K562 (cell line): Measurements from ENCODE around the gene SLC2A4RG. TPM values are rescaled to one million over a fixed set of nuclear protein-coding genes. Genes with fewer than 3 reads are reported as not detected.

Experiments used
- ATAC-seq: fragments of 200-7000 bp; cut with Tn5 transposase; 3 replicates; pipeline ENCODE4 v1.9.1; 2020; ENCODE audit warnings: moderate library complexity
- BruUV-seq: library from RNA; stranded (reverse); fragments of 400-500 nt; replicated peaks from 2 replicates; lab custom pipeline; 2021; lab: Mats Ljungman, UMichigan
- CTCF ChIA-PET: fragments of 300-600 bp; formaldehyde crosslinking; extraction: SDS; loops from one replicate; lab custom pipeline; 2021; ENCODE audit warnings: low intra/inter-chr PET ratio; lab: Yijun Ruan, JAX
- POLR2A ChIA-PET: fragments of 300-600, 350-650 bp; sonication (Branson Sonifier 250); formaldehyde crosslinking; extraction: SDS; loops from one replicate; lab custom pipeline; 2021; ENCODE audit warnings: antibody characterized with exemption, inconsistent platforms; lab: Yijun Ruan, JAX
- DNase-seq, 4 experiments: peaks; one replicate each; pipeline versions ENCODE4 v3.0.0 to v3.0.0-alpha.2; 2011 to 2018; ENCODE audit warnings: low spot score in 3 of 4, mixed read lengths in 3 of 4; ENCODE audit errors: extremely low read depth in 1 of 4
- FAIRE-seq: peaks from 2 replicates; lab custom pipeline; 2011; peaks lifted over from hg19 to GRCh38; lab: Jason Lieb, UNC
- H2AFZ ChIP-seq: 2 replicates; pipeline ENCODE4 v1.6.0; 2011; ENCODE audit warnings: low read depth, low read length, control low read depth, inconsistent platforms
- H3K27ac ChIP-seq: fragments of 200-600 bp; 3 replicates; pipeline ENCODE4 v1.8.0; 2011; ENCODE audit warnings: low read depth, mild to moderate bottlenecking, control low read depth, inconsistent platforms, low read length, moderate library complexity, mixed read lengths; ENCODE audit errors: extremely low read depth
- H3K27me3 ChIP-seq, 2 experiments: fragments of 300-600 bp in 1 of 2; 2 replicates in 1 of 2; 3 replicates in 1 of 2; pipeline versions ENCODE4 v1.6.0 to v1.8.0; 2011; ENCODE audit warnings: inconsistent platforms in 2 of 2, low read length in 2 of 2, mild to moderate bottlenecking in 1 of 2, mixed read lengths in 1 of 2, moderate library complexity in 1 of 2; ENCODE audit not compliant: control insufficient read depth in 2 of 2, insufficient read depth in 2 of 2
- H3K36me3 ChIP-seq: fragments of 300-600 bp; 3 replicates; pipeline ENCODE4 v1.8.0; 2011; ENCODE audit warnings: mild to moderate bottlenecking, low read length, inconsistent platforms; ENCODE audit not compliant: control insufficient read depth, insufficient read depth
- H3K4me1 ChIP-seq, 2 experiments: fragments of 200-600 bp in 1 of 2; replicated peaks in 1 of 2; 2 replicates in 1 of 2; 3 replicates in 1 of 2; pipeline versions ENCODE4 v1.5.1 to v1.8.0; 2011; ENCODE audit warnings: inconsistent platforms in 2 of 2, low read length in 2 of 2, mild to moderate bottlenecking in 1 of 2, mixed read lengths in 1 of 2, moderate library complexity in 1 of 2; ENCODE audit not compliant: control insufficient read depth in 2 of 2, insufficient read depth in 2 of 2
- H3K4me2 ChIP-seq: 2 replicates; pipeline ENCODE4 v1.6.1; 2011; ENCODE audit warnings: low read length, control low read depth, inconsistent platforms, mixed read lengths; ENCODE audit not compliant: insufficient read depth
- H3K4me3 ChIP-seq: fragments of 200-600 bp; sonication (generic), shearing (Covaris generic); 2 replicates; pipeline ENCODE4 v1.5.1; 2016; ENCODE audit warnings: control low read depth, inconsistent platforms
- H3K79me2 ChIP-seq: fragments of 200-600 bp; 3 replicates; pipeline ENCODE4 v1.8.0; 2011; ENCODE audit warnings: low read length, inconsistent platforms; ENCODE audit not compliant: control insufficient read depth, insufficient read depth
- H3K9ac ChIP-seq, 2 experiments: 2 replicates each; pipeline versions ENCODE4 v1.6.0 to v1.6.1; 2011; ENCODE audit warnings: low read depth in 2 of 2, low read length in 2 of 2, control low read depth in 1 of 2, inconsistent platforms in 1 of 2, mild to moderate bottlenecking in 1 of 2, mixed read lengths in 1 of 2; ENCODE audit not compliant: insufficient read depth in 1 of 2
- H3K9me1 ChIP-seq: one replicate; pipeline ENCODE4 v1.6.0; 2011; ENCODE audit warnings: inconsistent platforms, mild to moderate bottlenecking, low read length, moderate library complexity; ENCODE audit not compliant: control insufficient read depth, insufficient read depth
- H3K9me3 ChIP-seq: replicated peaks from 2 replicates; pipeline ENCODE4 v1.5.1; 2011; ENCODE audit warnings: low read depth, low read length, inconsistent platforms; ENCODE audit not compliant: control insufficient read depth, insufficient read depth
- H4K20me1 ChIP-seq: replicated peaks from 2 replicates; pipeline ENCODE4 v1.6.1; 2011; ENCODE audit warnings: low read length, inconsistent platforms, mixed read lengths; ENCODE audit not compliant: control insufficient read depth, insufficient read depth
- ELF1 ChIP-seq: fragments of 200-800 bp; sonication (Bioruptor generic); IDR thresholded peaks from 2 replicates; pipeline ENCODE4 v1.6.1; 2016; ENCODE audit warnings: missing genetic modification characterization, missing compliant biosample characterization
- GATA2 ChIP-seq: sonication (generic); formaldehyde crosslinking; IDR thresholded peaks from 2 replicates; pipeline ENCODE4 v1.4.0; 2020; ENCODE audit warnings: mild to moderate bottlenecking, missing genetic modification reagents
- HDAC8 ChIP-seq: fragments of 450-650 bp; IDR thresholded peaks from 2 replicates; pipeline ENCODE4 v1.6.1; 2016; ENCODE audit warnings: mild to moderate bottlenecking, missing genetic modification characterization, moderate library complexity, missing compliant biosample characterization
- NFIC ChIP-seq: fragments of 450-650 bp; IDR thresholded peaks from 2 replicates; pipeline ENCODE4 v1.6.1; 2017; ENCODE audit warnings: mild to moderate bottlenecking, inconsistent platforms
- SIN3A ChIP-seq, 2 experiments: fragments of 150-350 bp in 1 of 2; IDR thresholded peaks; 2 replicates each; pipeline ENCODE4 v1.6.1; 2011 to 2016; ENCODE audit warnings: borderline replicate concordance in 2 of 2, low read depth in 2 of 2, low read length in 2 of 2, mild to moderate bottlenecking in 2 of 2, moderate library complexity in 2 of 2; ENCODE audit not compliant: control insufficient read depth in 1 of 2
- WGBS: fragments of 100-300 bp; shearing (Covaris generic); methylation state at CpG from one replicate; pipeline ENCODE4 v1.1.6; 2016; ENCODE audit warnings: low coverage, mixed read lengths; ENCODE audit not compliant: insufficient coverage; ENCODE audit errors: missing lambda C conversion rate; 5-methylcytosine and 5-hydroxymethylcytosine counted together
- in situ Hi-C: fragments of 300-500 bp; cut with MboI; formaldehyde crosslinking; loops from 4 replicates; pipeline ENCODE4 v1.15.0; 2018; ENCODE audit warnings: inconsistent platforms, mixed read lengths
- intact Hi-C: fragments of 100-400 bp; cut with micrococcal nuclease; formaldehyde crosslinking; loops from 2 replicates; pipeline ENCODE4 v1.14.2; 2022
- polyA plus RNA-seq, 8 experiments: library from polyadenylated mRNA; depleted of rRNA in 4 of 8; stranded (reverse) in 5 of 8; unstranded in 3 of 8; fragments of >200 nt; fragmentation: Nextera tagmentation in 2 of 8; fragmentation: Illumina TruSeq in 1 of 8; extraction: Ambion mirVana in 2 of 8; extraction: Trizol in 1 of 8; gene quantifications; 2 replicates each; pipeline versions ENCODE4 v1.2.1 to v1.2.3, GENCODE V29; 2011 to 2014; ENCODE audit warnings: inconsistent platforms in 1 of 8, missing spikeins in 1 of 8
- total RNA-seq, 7 experiments: library from RNA; depleted of rRNA in 6 of 7; stranded (reverse); fragments of >200 nt in 6 of 7; fragmentation: Illumina TruSeq in 2 of 7; extraction: Trizol in 2 of 7; gene quantifications; 2 replicates each; pipeline versions ENCODE4 v1.2.1 to v1.2.3, GENCODE V29; 2011 to 2021; ENCODE audit warnings: low replicate concordance in 1 of 7
- TF ChIP-seq, protein P1 (sequence below): fragments of 200-600 bp; sonication (generic); IDR thresholded peaks from one replicate; pipeline ENCODE4 v1.6.1; 2012; ENCODE audit warnings: mild to moderate bottlenecking, low read depth, low read length, inconsistent platforms
- TF ChIP-seq, protein P2 (sequence below): fragments of 250-450 bp; sonication (Bioruptor Pico); IDR thresholded peaks from 2 replicates; pipeline ENCODE4 v1.4.0; 2020; ENCODE audit warnings: mild to moderate bottlenecking, moderate library complexity

SLC2A4RG gene
- total and polyA plus RNA-seq, 9 of the 15 experiments (the other 6 are each of a cell fraction or from before 2014, with no cell fraction given): 0.34 to 97.3 (median 26.5) TPM

DNA sequence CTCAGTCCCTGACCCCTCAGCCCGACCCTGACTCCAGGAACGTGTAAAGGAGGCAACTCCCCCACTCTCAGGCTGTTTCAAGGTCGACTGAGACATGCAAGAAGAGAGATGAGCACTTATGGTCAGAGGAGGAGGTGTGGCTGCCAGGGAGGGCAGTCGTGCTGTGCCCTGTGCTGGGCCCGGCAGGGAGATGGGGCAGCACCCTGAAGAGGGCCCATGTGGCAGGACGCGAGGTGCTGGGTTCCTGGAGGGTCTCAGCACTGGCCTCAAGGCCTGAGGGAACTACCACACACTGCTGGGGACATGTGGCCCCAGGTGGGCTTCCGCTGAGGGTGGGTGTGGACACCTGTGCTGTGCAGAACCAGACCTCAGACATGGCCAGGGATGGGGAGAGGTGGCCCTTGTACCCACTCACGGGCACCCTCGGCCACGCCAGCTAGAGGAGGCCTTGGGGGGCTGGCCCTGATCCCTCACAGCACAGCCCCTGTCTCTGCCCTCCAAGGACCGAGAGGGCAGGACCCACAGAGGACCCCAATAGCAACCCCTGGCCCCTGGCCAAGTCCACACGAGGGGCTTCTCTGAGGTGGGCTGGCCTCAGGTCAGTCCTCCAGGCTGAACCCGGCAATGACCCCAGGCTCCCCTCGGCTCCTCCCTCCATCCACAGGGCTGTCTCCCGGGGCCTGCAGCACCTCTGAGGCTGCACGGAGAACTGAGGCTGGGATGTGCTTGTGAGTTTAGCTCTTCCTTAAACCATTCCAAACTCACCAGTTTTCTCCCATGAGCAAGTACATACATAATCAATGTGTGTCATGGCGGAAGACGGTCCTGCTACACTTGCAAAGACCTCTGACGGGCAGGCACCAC is 8.7 kb downstream of the SLC2A4RG start:
- no peak for TF ChIP-seq ELF1
- TF ChIP-seq HDAC8 (tag): no peak
- TF ChIP-seq NFIC: peak; percentile 56
- no peak for TF ChIP-seq GATA2 (CRISPR knock-in tag)
- TF ChIP-seq, protein P1, sequence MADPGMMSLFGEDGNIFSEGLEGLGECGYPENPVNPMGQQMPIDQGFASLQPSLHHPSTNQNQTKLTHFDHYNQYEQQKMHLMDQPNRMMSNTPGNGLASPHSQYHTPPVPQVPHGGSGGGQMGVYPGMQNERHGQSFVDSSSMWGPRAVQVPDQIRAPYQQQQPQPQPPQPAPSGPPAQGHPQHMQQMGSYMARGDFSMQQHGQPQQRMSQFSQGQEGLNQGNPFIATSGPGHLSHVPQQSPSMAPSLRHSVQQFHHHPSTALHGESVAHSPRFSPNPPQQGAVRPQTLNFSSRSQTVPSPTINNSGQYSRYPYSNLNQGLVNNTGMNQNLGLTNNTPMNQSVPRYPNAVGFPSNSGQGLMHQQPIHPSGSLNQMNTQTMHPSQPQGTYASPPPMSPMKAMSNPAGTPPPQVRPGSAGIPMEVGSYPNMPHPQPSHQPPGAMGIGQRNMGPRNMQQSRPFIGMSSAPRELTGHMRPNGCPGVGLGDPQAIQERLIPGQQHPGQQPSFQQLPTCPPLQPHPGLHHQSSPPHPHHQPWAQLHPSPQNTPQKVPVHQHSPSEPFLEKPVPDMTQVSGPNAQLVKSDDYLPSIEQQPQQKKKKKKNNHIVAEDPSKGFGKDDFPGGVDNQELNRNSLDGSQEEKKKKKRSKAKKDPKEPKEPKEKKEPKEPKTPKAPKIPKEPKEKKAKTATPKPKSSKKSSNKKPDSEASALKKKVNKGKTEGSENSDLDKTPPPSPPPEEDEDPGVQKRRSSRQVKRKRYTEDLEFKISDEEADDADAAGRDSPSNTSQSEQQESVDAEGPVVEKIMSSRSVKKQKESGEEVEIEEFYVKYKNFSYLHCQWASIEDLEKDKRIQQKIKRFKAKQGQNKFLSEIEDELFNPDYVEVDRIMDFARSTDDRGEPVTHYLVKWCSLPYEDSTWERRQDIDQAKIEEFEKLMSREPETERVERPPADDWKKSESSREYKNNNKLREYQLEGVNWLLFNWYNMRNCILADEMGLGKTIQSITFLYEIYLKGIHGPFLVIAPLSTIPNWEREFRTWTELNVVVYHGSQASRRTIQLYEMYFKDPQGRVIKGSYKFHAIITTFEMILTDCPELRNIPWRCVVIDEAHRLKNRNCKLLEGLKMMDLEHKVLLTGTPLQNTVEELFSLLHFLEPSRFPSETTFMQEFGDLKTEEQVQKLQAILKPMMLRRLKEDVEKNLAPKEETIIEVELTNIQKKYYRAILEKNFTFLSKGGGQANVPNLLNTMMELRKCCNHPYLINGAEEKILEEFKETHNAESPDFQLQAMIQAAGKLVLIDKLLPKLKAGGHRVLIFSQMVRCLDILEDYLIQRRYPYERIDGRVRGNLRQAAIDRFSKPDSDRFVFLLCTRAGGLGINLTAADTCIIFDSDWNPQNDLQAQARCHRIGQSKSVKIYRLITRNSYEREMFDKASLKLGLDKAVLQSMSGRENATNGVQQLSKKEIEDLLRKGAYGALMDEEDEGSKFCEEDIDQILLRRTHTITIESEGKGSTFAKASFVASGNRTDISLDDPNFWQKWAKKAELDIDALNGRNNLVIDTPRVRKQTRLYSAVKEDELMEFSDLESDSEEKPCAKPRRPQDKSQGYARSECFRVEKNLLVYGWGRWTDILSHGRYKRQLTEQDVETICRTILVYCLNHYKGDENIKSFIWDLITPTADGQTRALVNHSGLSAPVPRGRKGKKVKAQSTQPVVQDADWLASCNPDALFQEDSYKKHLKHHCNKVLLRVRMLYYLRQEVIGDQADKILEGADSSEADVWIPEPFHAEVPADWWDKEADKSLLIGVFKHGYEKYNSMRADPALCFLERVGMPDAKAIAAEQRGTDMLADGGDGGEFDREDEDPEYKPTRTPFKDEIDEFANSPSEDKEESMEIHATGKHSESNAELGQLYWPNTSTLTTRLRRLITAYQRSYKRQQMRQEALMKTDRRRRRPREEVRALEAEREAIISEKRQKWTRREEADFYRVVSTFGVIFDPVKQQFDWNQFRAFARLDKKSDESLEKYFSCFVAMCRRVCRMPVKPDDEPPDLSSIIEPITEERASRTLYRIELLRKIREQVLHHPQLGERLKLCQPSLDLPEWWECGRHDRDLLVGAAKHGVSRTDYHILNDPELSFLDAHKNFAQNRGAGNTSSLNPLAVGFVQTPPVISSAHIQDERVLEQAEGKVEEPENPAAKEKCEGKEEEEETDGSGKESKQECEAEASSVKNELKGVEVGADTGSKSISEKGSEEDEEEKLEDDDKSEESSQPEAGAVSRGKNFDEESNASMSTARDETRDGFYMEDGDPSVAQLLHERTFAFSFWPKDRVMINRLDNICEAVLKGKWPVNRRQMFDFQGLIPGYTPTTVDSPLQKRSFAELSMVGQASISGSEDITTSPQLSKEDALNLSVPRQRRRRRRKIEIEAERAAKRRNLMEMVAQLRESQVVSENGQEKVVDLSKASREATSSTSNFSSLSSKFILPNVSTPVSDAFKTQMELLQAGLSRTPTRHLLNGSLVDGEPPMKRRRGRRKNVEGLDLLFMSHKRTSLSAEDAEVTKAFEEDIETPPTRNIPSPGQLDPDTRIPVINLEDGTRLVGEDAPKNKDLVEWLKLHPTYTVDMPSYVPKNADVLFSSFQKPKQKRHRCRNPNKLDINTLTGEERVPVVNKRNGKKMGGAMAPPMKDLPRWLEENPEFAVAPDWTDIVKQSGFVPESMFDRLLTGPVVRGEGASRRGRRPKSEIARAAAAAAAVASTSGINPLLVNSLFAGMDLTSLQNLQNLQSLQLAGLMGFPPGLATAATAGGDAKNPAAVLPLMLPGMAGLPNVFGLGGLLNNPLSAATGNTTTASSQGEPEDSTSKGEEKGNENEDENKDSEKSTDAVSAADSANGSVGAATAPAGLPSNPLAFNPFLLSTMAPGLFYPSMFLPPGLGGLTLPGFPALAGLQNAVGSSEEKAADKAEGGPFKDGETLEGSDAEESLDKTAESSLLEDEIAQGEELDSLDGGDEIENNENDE: no peak
- no peak for TF ChIP-seq SIN3A (IDR thresholded peaks at IDR 0.05; ENCODE audit: borderline replicate concordance in 2 of 2, control insufficient read depth in 1 of 2, low read depth in 2 of 2, low read length in 2 of 2)
- TF ChIP-seq, protein P2, sequence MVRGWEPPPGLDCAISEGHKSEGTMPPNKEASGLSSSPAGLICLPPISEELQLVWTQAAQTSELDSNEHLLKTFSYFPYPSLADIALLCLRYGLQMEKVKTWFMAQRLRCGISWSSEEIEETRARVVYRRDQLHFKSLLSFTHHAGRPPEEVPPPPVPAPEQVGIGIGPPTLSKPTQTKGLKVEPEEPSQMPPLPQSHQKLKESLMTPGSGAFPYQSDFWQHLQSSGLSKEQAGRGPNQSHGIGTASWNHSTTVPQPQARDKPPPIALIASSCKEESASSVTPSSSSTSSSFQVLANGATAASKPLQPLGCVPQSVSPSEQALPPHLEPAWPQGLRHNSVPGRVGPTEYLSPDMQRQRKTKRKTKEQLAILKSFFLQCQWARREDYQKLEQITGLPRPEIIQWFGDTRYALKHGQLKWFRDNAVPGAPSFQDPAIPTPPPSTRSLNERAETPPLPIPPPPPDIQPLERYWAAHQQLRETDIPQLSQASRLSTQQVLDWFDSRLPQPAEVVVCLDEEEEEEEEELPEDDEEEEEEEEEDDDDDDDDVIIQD (CRISPR knock-in tag): no peak
- H3K27ac ChIP-seq: no peak overlapping the region
- CTCF ChIA-PET: no interaction called here
- no peaks in the 10 kb centered on the region for H3K27me3 ChIP-seq
- H3K4me3 ChIP-seq: no peak overlapping the region
- H3K9me1 ChIP-seq: no peaks in the 10 kb centered on the region
- peak overlapping the region in 1 of 2 experiments; percentile 77; a peak in 1 of 4 replicates for H3K9ac ChIP-seq
- H4K20me1 ChIP-seq: no peaks in the 10 kb centered on the region
- intact Hi-C loops: no loop called here
- FAIRE-seq: no peak
- H3K9me3 ChIP-seq: no peaks in the 10 kb centered on the region
- POLR2A ChIA-PET: no interaction called here
- no peak overlapping the region for H2AFZ ChIP-seq
- WGBS: 78% methylated on average over 15 of the region's 20 CpGs
- in situ Hi-C loops: no loop called here
- H3K4me1 ChIP-seq: peaks cover 9 to 70% of the 10 kb centered on the region in 2 experiments
- H3K4me2 ChIP-seq: no peak overlapping the region
- H3K36me3 ChIP-seq: peaks cover 8% of the 10 kb centered on the region; the same call in 1 of the 3 replicates
- H3K79me2 ChIP-seq: no peaks in the 10 kb centered on the region
- DNase-seq: no peak
- no peak for ATAC-seq
- no TSS peak for BruUV-seq
